Measurements from ENCODE around the gene ZFP90.

Gene ZFP90

GRCh38 chr16:68575082-68575481 is 36.0 kb downstream of the ZFP90 start:
- no peak for TF ChIP-seq CTCF (IDR thresholded peaks at IDR 0.05; ENCODE audit: low read depth, low read length, missing control alignments)
- DNase-seq (ENCODE audit: extremely low read depth, low read depth), result no peak
- H3K4me3 ChIP-seq (replicated peaks; ENCODE audit: low read depth, low read length), result no peak overlapping the region

DNA sequence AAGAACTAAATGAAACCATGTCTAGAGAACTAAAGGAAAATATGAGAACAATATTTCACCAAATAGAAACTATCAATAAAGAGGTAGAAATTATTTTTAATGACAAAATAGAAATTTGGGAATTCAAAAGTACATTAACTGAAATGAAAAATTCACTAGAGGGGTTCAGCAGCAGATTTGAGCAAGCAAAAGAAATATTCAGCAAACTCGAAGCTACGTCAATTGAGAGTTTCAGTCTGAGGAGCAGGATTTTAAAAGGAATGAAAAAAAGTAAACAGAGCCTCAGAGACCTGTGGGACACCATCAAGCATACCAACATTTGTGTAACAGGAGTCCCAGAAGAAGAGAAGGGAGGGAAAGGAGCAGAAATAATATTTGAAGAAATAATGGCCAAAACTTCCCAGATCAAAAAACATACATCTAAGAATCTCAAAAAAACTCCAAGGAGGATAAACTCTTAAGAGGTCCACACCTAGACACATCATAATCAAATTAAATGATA is 38.3 kb downstream of the ZFP90 start:
- H3K4me3 ChIP-seq (replicated peaks; ENCODE audit: low read depth, low read length), result no peak overlapping the region
- DNase-seq (ENCODE audit: extremely low read depth, low read depth), result no peak
- TF ChIP-seq CTCF (IDR thresholded peaks at IDR 0.05; ENCODE audit: low read depth, low read length, missing control alignments), result no peak

- no peak overlapping the region for H3K4me3 ChIP-seq (replicated peaks; ENCODE audit: low read depth, low read length)
- TF ChIP-seq CTCF (IDR thresholded peaks at IDR 0.05; ENCODE audit: low read depth, low read length, missing control alignments), result peak; percentile 83
- peak; percentile 25 for DNase-seq (ENCODE audit: extremely low read depth, low read depth)
Observed at GRCh38 chr16:68590201-68590994, 51.3 kb downstream of the ZFP90 start.

- no peak overlapping the region for H3K4me3 ChIP-seq (replicated peaks; ENCODE audit: low read depth, low read length)
- no peak for DNase-seq (ENCODE audit: extremely low read depth, low read depth)
- TF ChIP-seq CTCF (IDR thresholded peaks at IDR 0.05; ENCODE audit: low read depth, low read length, missing control alignments), result peak; percentile 22
Observed at GRCh38 chr16:68592466-68593337, 53.6 kb downstream of the ZFP90 start.

DNA sequence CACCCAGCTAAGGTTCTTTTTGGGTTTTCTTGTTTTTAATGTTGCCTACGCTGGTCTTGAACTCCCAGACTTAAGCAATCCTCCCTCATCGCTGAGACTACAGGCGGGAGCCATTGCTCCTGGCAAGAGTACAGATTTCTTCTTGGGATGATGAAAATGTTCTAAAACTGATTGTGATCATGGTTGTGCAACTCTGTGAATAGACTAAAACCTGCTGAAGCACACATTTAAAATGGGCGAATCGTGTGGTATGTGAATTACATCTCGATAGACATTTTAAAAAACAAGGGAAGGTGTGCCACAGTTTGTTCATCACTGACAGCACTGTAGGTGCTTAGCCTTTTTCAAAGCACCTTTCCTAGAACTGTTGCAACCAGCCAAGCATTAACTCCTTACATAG is 57.2 kb downstream of the ZFP90 start:
- no peak overlapping the region for H3K4me3 ChIP-seq (replicated peaks; ENCODE audit: low read depth, low read length)
- TF ChIP-seq CTCF (IDR thresholded peaks at IDR 0.05; ENCODE audit: low read depth, low read length, missing control alignments), result no peak
- no peak for DNase-seq (ENCODE audit: extremely low read depth, low read depth)

- no peak for TF ChIP-seq CTCF (IDR thresholded peaks at IDR 0.05; ENCODE audit: low read depth, low read length, missing control alignments)
- no peak overlapping the region for H3K4me3 ChIP-seq (replicated peaks; ENCODE audit: low read depth, low read length)
- DNase-seq (ENCODE audit: extremely low read depth, low read depth), result no peak
Observed at GRCh38 chr16:68599586-68599985, 60.5 kb downstream of the ZFP90 start.
